Activated gamma-delta T cell (primary cell): ENCODE measurements around the gene NOXRED1.

Experiments used
- DNase-seq: peaks from one replicate; lab custom pipeline; 2025; lab: John Stamatoyannopoulos, UW

Gene NOXRED1

GRCh38 chr14:77407158-77407557 is 16.2 kb downstream of the NOXRED1 start:
- no peak for DNase-seq

- DNase-seq, result no peak
Measured at GRCh38 chr14:77406718-77407117, 16.6 kb downstream of the NOXRED1 start.

GRCh38 chr14:77406086-77406485 is 17.2 kb downstream of the NOXRED1 start:
- no peak for DNase-seq

- DNase-seq, result no peak
Measured at GRCh38 chr14:77403768-77404167, 19.6 kb downstream of the NOXRED1 start.

- DNase-seq, result no peak
Measured at GRCh38 chr14:77400216-77400615, 23.1 kb downstream of the NOXRED1 start.

GRCh38 chr14:77390188-77390587 is 33.1 kb downstream of the NOXRED1 start:
- no peak for DNase-seq

- DNase-seq, result no peak
Measured at GRCh38 chr14:77378701-77379100, 44.6 kb downstream of the NOXRED1 start.

- DNase-seq, result no peak
Measured at GRCh38 chr14:77377502-77377844, 45.9 kb downstream of the NOXRED1 start.

- peak; percentile 79 for DNase-seq
Measured at GRCh38 chr14:77376771-77377501, 46.4 kb downstream of the NOXRED1 start, which contains the start of the genes SAMD15 and TMED8. Gene SAMD15, plus strand, starts transcription at chr14:77377379. Its CDS starts 40 bp downstream, at chr14:77377419. Gene TMED8, minus strand, starts transcription at chr14:77377094. Its CDS starts 41 bp downstream, at chr14:77377053.

- DNase-seq, result no peak
Measured at GRCh38 chr14:77375973-77376770, 47.2 kb downstream of the NOXRED1 start.

- no peak for DNase-seq
Measured at GRCh38 chr14:77375164-77375950, 48.0 kb downstream of the NOXRED1 start.

GRCh38 chr14:77372304-77372841 is 51.0 kb downstream of the NOXRED1 start:
- DNase-seq, result no peak

GRCh38 chr14:77369285-77369684 is 54.0 kb downstream of the NOXRED1 start:
- no peak for DNase-seq

- no peak for DNase-seq
Measured at GRCh38 chr14:77364146-77364545, 59.2 kb downstream of the NOXRED1 start.

- DNase-seq, result no peak
Measured at GRCh38 chr14:77359626-77360025, 63.7 kb downstream of the NOXRED1 start.

GRCh38 chr14:77356899-77357298 is 66.4 kb downstream of the NOXRED1 start:
- DNase-seq, result no peak

GRCh38 chr14:77355811-77356210 is 67.5 kb downstream of the NOXRED1 start:
- DNase-seq, result no peak

GRCh38 chr14:77353469-77354141 is 69.7 kb downstream of the NOXRED1 start:
- no peak for DNase-seq

GRCh38 chr14:77347751-77348150 is 75.6 kb downstream of the NOXRED1 start:
- no peak for DNase-seq

GRCh38 chr14:77346495-77346894 is 76.8 kb downstream of the NOXRED1 start:
- no peak for DNase-seq

- DNase-seq, result no peak
Measured at GRCh38 chr14:77344377-77344996, 78.8 kb downstream of the NOXRED1 start.
